Measurements from ENCODE around the gene BCL2A1. TPM values are rescaled to one million over a fixed set of nuclear protein-coding genes. Genes with fewer than 3 reads are reported as not detected.

The BCL2A1 gene
- total and polyA plus RNA-seq, 10 of the 15 experiments (the other 5 are each of a cell fraction or from before 2014, with no cell fraction given), result 181 to 570 (median 321) TPM

DNA sequence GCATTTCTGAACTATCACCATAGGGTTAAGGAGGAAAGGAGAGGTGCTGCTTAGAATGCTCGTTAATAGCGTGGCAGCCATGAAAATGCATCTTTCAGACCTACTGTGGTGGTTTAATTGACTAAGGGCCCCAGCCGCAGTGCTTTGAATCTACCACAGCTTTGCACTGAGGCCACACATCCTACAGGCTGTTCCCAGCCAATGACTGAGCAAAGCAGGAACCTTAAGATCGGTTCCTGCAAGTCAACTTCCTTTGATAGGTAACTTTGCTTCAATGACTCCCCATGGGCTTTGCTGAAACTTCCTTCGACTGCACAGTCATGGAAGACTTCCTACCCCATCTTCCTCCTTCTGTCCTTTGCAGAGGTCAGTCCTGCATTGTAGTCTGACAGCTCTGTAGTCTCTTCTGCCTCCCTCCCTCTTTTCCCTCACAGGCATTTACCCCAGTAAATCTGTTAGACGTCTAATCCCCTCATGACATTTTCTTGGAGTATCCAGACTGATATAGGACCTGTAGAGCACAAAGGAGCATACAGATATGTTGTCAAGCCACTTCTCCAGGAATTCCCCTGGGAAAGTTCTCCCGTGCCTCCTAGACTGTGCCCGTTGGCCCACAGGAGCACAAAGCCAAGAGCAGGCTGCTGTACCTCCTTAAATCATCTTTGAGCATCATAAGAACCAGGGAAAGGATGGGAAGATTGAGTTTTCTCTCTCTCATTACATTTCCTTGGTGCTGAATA is 2.6 kb upstream of the BCL2A1 start (continued):
- TF ChIP-seq CHD1 (IDR thresholded peaks at IDR 0.05; ENCODE audit: low read depth, low read length) (no peak), MXI1 (IDR thresholded peaks at IDR 0.05; ENCODE audit: low read depth, low read length) (no peak), BACH1 (IDR thresholded peaks at IDR 0.05; ENCODE audit: borderline replicate concordance) (no peak), NFYB (IDR thresholded peaks at IDR 0.05; ENCODE audit: insufficient read depth, low read depth, low read length) (0 out of 2 replicates have a peak, but pooled peaks have one; percentile 51), NR2C1 (IDR thresholded peaks at IDR 0.05) (no peak), RFX5 (IDR thresholded peaks at IDR 0.05; ENCODE audit: low read depth, low read length) (no peak), CHD4 (IDR thresholded peaks at IDR 0.05) (no peak), ZBED1 (IDR thresholded peaks at IDR 0.05; ENCODE audit: borderline replicate concordance) (no peak), HDAC6 (IDR thresholded peaks at IDR 0.05; ENCODE audit: unreplicated experiment) (no peak), RB1 (IDR thresholded peaks at IDR 0.05; ENCODE audit: borderline replicate concordance) (no peak), BMI1 (IDR thresholded peaks at IDR 0.05; ENCODE audit: borderline replicate concordance) (no peak), MEF2A (IDR thresholded peaks at IDR 0.05; ENCODE audit: insufficient read depth, low read depth, low read length) (no peak)
- TF ChIP-seq, protein P1, sequence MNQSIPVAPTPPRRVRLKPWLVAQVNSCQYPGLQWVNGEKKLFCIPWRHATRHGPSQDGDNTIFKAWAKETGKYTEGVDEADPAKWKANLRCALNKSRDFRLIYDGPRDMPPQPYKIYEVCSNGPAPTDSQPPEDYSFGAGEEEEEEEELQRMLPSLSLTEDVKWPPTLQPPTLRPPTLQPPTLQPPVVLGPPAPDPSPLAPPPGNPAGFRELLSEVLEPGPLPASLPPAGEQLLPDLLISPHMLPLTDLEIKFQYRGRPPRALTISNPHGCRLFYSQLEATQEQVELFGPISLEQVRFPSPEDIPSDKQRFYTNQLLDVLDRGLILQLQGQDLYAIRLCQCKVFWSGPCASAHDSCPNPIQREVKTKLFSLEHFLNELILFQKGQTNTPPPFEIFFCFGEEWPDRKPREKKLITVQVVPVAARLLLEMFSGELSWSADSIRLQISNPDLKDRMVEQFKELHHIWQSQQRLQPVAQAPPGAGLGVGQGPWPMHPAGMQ (IDR thresholded peaks at IDR 0.05; ENCODE audit: borderline replicate concordance), result no peak
- TF ChIP-seq, protein P2, sequence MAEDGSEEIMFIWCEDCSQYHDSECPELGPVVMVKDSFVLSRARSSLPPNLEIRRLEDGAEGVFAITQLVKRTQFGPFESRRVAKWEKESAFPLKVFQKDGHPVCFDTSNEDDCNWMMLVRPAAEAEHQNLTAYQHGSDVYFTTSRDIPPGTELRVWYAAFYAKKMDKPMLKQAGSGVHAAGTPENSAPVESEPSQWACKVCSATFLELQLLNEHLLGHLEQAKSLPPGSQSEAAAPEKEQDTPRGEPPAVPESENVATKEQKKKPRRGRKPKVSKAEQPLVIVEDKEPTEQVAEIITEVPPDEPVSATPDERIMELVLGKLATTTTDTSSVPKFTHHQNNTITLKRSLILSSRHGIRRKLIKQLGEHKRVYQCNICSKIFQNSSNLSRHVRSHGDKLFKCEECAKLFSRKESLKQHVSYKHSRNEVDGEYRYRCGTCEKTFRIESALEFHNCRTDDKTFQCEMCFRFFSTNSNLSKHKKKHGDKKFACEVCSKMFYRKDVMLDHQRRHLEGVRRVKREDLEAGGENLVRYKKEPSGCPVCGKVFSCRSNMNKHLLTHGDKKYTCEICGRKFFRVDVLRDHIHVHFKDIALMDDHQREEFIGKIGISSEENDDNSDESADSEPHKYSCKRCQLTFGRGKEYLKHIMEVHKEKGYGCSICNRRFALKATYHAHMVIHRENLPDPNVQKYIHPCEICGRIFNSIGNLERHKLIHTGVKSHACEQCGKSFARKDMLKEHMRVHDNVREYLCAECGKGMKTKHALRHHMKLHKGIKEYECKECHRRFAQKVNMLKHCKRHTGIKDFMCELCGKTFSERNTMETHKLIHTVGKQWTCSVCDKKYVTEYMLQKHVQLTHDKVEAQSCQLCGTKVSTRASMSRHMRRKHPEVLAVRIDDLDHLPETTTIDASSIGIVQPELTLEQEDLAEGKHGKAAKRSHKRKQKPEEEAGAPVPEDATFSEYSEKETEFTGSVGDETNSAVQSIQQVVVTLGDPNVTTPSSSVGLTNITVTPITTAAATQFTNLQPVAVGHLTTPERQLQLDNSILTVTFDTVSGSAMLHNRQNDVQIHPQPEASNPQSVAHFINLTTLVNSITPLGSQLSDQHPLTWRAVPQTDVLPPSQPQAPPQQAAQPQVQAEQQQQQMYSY (CRISPR knock-in tag; IDR thresholded peaks at IDR 0.05), result no peak
- TF ChIP-seq, protein P3, sequence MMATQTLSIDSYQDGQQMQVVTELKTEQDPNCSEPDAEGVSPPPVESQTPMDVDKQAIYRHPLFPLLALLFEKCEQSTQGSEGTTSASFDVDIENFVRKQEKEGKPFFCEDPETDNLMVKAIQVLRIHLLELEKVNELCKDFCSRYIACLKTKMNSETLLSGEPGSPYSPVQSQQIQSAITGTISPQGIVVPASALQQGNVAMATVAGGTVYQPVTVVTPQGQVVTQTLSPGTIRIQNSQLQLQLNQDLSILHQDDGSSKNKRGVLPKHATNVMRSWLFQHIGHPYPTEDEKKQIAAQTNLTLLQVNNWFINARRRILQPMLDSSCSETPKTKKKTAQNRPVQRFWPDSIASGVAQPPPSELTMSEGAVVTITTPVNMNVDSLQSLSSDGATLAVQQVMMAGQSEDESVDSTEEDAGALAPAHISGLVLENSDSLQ (IDR thresholded peaks at IDR 0.05), result no peak

Measured in GM12878 (cell line).